ENCODE measurements around the gene CNTN4.

GRCh38 chr3:2516762-2517441 is 418.2 kb downstream of the CNTN4 start:
- no peak for TF ChIP-seq POLR2A (IDR thresholded peaks at IDR 0.05)
- TF ChIP-seq, protein P1, sequence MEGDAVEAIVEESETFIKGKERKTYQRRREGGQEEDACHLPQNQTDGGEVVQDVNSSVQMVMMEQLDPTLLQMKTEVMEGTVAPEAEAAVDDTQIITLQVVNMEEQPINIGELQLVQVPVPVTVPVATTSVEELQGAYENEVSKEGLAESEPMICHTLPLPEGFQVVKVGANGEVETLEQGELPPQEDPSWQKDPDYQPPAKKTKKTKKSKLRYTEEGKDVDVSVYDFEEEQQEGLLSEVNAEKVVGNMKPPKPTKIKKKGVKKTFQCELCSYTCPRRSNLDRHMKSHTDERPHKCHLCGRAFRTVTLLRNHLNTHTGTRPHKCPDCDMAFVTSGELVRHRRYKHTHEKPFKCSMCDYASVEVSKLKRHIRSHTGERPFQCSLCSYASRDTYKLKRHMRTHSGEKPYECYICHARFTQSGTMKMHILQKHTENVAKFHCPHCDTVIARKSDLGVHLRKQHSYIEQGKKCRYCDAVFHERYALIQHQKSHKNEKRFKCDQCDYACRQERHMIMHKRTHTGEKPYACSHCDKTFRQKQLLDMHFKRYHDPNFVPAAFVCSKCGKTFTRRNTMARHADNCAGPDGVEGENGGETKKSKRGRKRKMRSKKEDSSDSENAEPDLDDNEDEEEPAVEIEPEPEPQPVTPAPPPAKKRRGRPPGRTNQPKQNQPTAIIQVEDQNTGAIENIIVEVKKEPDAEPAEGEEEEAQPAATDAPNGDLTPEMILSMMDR (IDR thresholded peaks at IDR 0.05) = no peak

All from upper lobe of left lung (tissue), 4 donors.